MCF 10A (cell line): ENCODE data around the gene RFX5. TPM values are rescaled to one million over a fixed set of nuclear protein-coding genes. Genes with fewer than 3 reads are reported as not detected.
A peak's percentile ranks its signal among the peaks of the same experiment; 100 is the strongest.
"Not testable (repeated sequence)": the region's sequence is repeated elsewhere in the genome, so short reads cannot be mapped to it uniquely, and the experiment has no call there.

ENCODE experiments used
- Bru-seq: library from RNA; stranded (reverse); fragments of 400-500 nt; gene quantifications from one replicate; lab custom pipeline; 2021; lab: Mats Ljungman, UMichigan
- BruChase-seq, 2 experiments: library from RNA; stranded (reverse); fragments of 400-500 nt; gene quantifications; one replicate each; lab custom pipeline; 2021; lab: Mats Ljungman, UMichigan
- BruUV-seq: library from RNA; stranded (reverse); fragments of 400-500 nt; replicated peaks from 2 replicates; lab custom pipeline; 2021; lab: Mats Ljungman, UMichigan
- CTCF ChIA-PET: fragments of 300-600 bp; sonication (Branson Sonifier 250); formaldehyde crosslinking; extraction: SDS; loops from one replicate; lab custom pipeline; 2021; ENCODE audit warnings: antibody characterized with exemption, inconsistent platforms; lab: Yijun Ruan, JAX
- POLR2A ChIA-PET: fragments of 300-600, 350-650 bp; sonication (Branson Sonifier 250); formaldehyde crosslinking; extraction: SDS; loops from one replicate; lab custom pipeline; 2020; ENCODE audit warnings: antibody characterized with exemption, inconsistent platforms; lab: Yijun Ruan, JAX
- DNase-seq: peaks from one replicate; pipeline ENCODE4 v3.0.0-alpha.2; 2018; ENCODE audit not compliant: unreplicated experiment
- H3K27ac Mint-ChIP-seq: one replicate; pipeline ENCODE4 v1.8.0; 2022; ENCODE audit warnings: mild to moderate bottlenecking, low read depth, mixed read lengths; ENCODE audit not compliant: unreplicated experiment
- H3K27me3 Mint-ChIP-seq: one replicate; pipeline ENCODE4 v1.8.0; 2022; ENCODE audit warnings: mixed read lengths; ENCODE audit not compliant: insufficient read depth, unreplicated experiment
- H3K36me3 Mint-ChIP-seq: one replicate; pipeline ENCODE4 v1.8.0; 2022; ENCODE audit warnings: mild to moderate bottlenecking, moderate library complexity, mixed read lengths; ENCODE audit not compliant: insufficient read depth, unreplicated experiment
- H3K4me1 Mint-ChIP-seq: one replicate; pipeline ENCODE4 v1.8.0; 2022; ENCODE audit warnings: mixed read lengths; ENCODE audit not compliant: insufficient read depth, unreplicated experiment
- H3K4me3 Mint-ChIP-seq: one replicate; pipeline ENCODE4 v1.8.0; 2022; ENCODE audit warnings: mild to moderate bottlenecking, moderate library complexity, mixed read lengths; ENCODE audit not compliant: unreplicated experiment
- H3K9me3 Mint-ChIP-seq: one replicate; pipeline ENCODE4 v1.8.0; 2022; ENCODE audit warnings: mixed read lengths; ENCODE audit not compliant: unreplicated experiment
- CTCF ChIP-seq: fragments of 200-600 bp; IDR thresholded peaks from one replicate; pipeline ENCODE4 v1.8.0; 2022; ENCODE audit warnings: antibody characterized with exemption, mild to moderate bottlenecking; ENCODE audit not compliant: unreplicated experiment
- intact Hi-C: fragments of 100-400 bp; cut with micrococcal nuclease; formaldehyde crosslinking; loops from 2 replicates; pipeline ENCODE4 v1.14.1; 2022
- long read RNA-seq: library from polyadenylated mRNA; stranded (forward); transcript quantifications from one replicate; pipeline ENCODE4 v2.0.0, GENCODE V29; 2022
- total RNA-seq: library from RNA; stranded (reverse); gene quantifications from 2 replicates; pipeline ENCODE4 v1.2.3, GENCODE V29; 2022

The RFX5 gene
- total RNA-seq, result 19.2 and 26.5 TPM in 2 replicates
- Bru-seq, nascent RNA, result percentile 60 among the genes with signal in this experiment
- BruChase-seq, experiment 1, labeled RNA remaining after a 6-hour chase, result percentile 83 among the genes with signal in this experiment
- BruChase-seq, experiment 2, labeled RNA remaining after a 2-hour chase, result percentile 75 among the genes with signal in this experiment
- long read RNA-seq, transcript RFX5-215 (11 exons, 2,355 nt), result major isoform, 21 of 43 reads
- long read RNA-seq, partial matches to known transcripts, result 3 of 43 reads
- long read RNA-seq, other reads (novel, unspliced or antisense), result 14 of 43 reads

DNA sequence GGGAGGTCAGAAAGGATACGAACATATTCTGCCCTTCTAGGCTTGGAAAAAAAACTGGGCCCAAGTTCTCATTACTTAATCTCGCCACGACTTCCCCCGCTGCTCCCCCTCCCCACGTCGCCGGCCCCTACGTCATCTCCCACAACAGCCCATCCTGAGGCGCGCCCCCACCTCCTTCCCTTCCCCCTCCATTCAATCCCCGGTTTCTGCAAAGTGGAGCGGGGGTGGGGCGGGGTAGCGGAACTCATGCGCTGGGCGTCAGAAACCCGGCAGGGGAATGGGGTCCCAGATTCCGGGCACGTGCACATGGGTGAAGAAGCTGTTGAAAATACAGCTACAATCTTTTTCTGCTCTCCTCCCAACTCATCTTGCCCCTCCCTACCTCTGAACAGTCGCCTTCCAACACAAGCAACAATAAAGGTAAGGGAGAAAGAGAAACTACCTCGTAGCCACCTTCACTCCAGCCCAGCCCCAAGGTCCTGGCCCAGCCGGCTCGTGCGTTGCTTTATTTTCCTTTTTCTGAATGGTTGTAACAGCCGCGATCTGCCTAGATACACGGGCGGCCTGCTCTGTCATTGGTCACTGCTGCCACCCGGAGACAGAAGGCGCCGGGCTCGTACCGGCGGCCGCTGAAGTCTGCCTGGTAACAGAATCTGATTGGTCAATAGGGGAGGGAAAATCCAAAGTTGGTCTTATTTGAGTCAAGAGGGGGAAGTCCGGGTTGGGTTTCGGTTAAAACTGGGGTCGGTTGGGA lies at the start of gene RFX5:
RFX5 (minus strand) TSS at position 484 of the 754 bp plus-strand sequence. CDS start 932 bp downstream, outside the sequence.
- peaks cover 28% of the 10 kb centered on the region for H3K4me1 Mint-ChIP-seq
- DNase-seq, result peak; percentile 99
- TF ChIP-seq CTCF, result no peak
- no TSS peak for BruUV-seq
- H3K9me3 Mint-ChIP-seq, result no peaks in the 10 kb centered on the region
- peak within 1 kb of the TSS; percentile 94 for H3K4me3 Mint-ChIP-seq
- H3K27ac Mint-ChIP-seq, result peak within 1 kb of the TSS; percentile 97
- CTCF ChIA-PET, result interaction anchor here (0.5 to 1.1 kb wide), 4 partner anchors 30 to 983 kb away, joined by 3 to 4 read pairs (median 4); no protein-coding TSS in a partner anchor
- H3K27me3 Mint-ChIP-seq, result no peaks in the 10 kb centered on the region
- intact Hi-C loops, result loop anchor here (1.0 to 2.0 kb wide), 3 partner anchors 26 to 92 kb away; partner anchors contain the start of genes PSMB4, PSMD4 and SELENBP1
- peaks cover 19% of the 10 kb centered on the region for H3K36me3 Mint-ChIP-seq
- POLR2A ChIA-PET, result interaction anchor here (0.9 to 3.2 kb wide), 8 partner anchors 9 to 93 kb away, joined by 3 to 19 read pairs (median 5); partner anchors contain the start of genes PI4KB, PSMD4 and SELENBP1

DNA sequence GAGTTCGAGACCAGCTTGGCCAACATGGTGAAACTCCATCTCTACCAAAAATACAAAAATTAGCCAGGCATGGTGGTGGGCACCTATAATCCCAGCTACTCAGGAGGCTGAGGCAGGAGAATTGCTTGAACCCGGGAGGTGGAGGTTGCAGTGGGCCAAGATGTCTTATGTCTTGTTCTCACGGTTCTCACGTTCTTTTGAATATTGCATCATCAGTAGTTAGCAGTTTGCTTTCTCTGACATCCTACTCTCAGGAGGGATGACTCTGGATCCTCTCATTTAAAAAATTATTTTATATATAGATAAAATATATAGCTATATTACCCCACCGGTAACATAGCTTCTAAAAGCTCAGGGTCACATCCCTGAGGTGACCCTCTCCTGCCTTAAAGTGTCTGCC lies 49.2 kb upstream of the RFX5 start:
- DNase-seq, intact Hi-C loops, H3K4me3 Mint-ChIP-seq, H3K27me3 Mint-ChIP-seq, H3K27ac Mint-ChIP-seq, BruUV-seq, H3K9me3 Mint-ChIP-seq: not testable (repeated sequence)
- Mint-ChIP-seq H3K4me1 (peaks cover 15% of the 10 kb centered on the region), H3K36me3 (peaks cover 22% of the 10 kb centered on the region)
- POLR2A ChIA-PET, result interaction anchor here (1.1 to 3.7 kb wide), 6 partner anchors 12 to 95 kb away, joined by 3 to 20 read pairs (median 6); partner anchors contain the start of genes PI4KB and SELENBP1
- CTCF ChIA-PET, result interaction anchor here (0.8 to 3.0 kb wide), 3 partner anchors 10 to 95 kb away, joined by 3 to 14 read pairs (median 3); no protein-coding TSS in a partner anchor

DNA sequence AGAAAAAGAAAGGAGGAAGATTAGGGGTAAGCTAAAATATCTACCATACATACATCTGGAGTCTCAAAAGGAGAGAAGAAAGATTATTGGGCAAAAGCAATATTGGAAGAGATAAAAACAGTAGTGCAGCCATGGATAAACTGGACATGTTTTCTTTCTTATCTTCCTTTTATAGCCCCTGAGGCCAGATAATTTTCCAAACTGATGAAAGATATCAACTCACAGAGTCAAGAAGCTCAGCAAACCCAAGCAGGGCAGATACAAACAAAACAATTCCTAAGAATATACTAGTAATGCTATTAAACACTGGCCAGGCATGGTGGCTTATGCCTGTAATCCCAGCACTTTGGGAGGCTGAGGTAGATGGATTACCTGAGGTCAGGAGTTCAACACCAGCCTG lies 46.5 kb upstream of the RFX5 start:
- no TSS peak for BruUV-seq
- Mint-ChIP-seq H3K36me3 (no peaks in the 10 kb centered on the region), H3K9me3 (no peaks in the 10 kb centered on the region), H3K27ac (no peak overlapping the region), H3K4me3 (no peak overlapping the region), H3K4me1 (no peaks in the 10 kb centered on the region), H3K27me3 (no peaks in the 10 kb centered on the region)
- intact Hi-C loops, result no loop called here
- TF ChIP-seq CTCF, result no peak
- no peak for DNase-seq
- CTCF ChIA-PET, result interaction anchor here (1.0 kb wide), 1 partner anchor 53 kb away, joined by 5 read pairs; no protein-coding TSS in a partner anchor
- POLR2A ChIA-PET, result interaction anchor here (0.8 to 3.7 kb wide), 3 partner anchors 8 to 66 kb away, joined by 3 to 20 read pairs (median 7); partner anchors contain the start of genes PI4KB and SELENBP1

GRCh38 chr1:151391079-151391563 lies 44.1 kb upstream of the RFX5 start:
- Mint-ChIP-seq H3K27ac (no peak overlapping the region), H3K4me1 (no peaks in the 10 kb centered on the region), H3K9me3 (no peaks in the 10 kb centered on the region), H3K36me3 (no peaks in the 10 kb centered on the region), H3K27me3 (no peaks in the 10 kb centered on the region), H3K4me3 (no peak overlapping the region)
- BruUV-seq, result no TSS peak
- no peak for DNase-seq
- ChIA-PET POLR2A (interaction anchor here (0.6 to 1.7 kb wide), 3 partner anchors 8 to 19 kb away, joined by 3 read pairs; partner anchors contain the start of gene PSMB4), CTCF (no interaction called here)
- intact Hi-C loops, result no loop called here
- TF ChIP-seq CTCF, result no peak

- H3K27me3 Mint-ChIP-seq, DNase-seq, H3K4me3 Mint-ChIP-seq, H3K27ac Mint-ChIP-seq, H3K9me3 Mint-ChIP-seq, intact Hi-C loops, H3K4me1 Mint-ChIP-seq, CTCF ChIA-PET, H3K36me3 Mint-ChIP-seq, BruUV-seq: not testable (repeated sequence)
- POLR2A ChIA-PET, result interaction anchor here (1.4 kb wide), 1 partner anchor 9 kb away, joined by 3 read pairs; the partner anchor contains the start of gene PSMB4
Measured at GRCh38 chr1:151390221-151391078, 43.4 kb upstream of the RFX5 start.
